D341Med (cell line): ENCODE results near the gene KAZN.

Experiments used
- DNase-seq: peaks from one replicate; pipeline ENCODE4 v3.0.0; 2012; ENCODE audit warnings: low spot score

Gene KAZN

DNA sequence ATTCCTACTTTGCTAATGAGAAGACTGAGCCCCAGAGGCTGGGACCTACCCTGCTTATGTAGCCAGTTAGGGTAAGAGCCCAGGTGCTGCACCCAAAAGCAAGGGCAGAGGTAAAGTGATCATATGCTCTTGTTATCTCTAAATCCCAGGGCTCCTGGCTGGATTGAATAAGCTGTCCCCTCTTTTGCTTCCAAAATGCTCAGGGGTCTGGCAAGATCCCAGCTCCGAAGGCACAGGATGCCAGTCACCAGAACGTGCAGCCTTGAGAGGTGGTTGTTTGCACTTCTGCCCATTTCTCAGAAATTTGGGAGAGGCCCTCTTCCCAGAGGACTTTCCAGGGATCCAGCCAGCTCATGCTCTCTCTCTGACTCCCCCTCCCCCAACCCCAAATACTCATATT lies 412.7 kb downstream of the KAZN start:
- no peak for DNase-seq

DNA sequence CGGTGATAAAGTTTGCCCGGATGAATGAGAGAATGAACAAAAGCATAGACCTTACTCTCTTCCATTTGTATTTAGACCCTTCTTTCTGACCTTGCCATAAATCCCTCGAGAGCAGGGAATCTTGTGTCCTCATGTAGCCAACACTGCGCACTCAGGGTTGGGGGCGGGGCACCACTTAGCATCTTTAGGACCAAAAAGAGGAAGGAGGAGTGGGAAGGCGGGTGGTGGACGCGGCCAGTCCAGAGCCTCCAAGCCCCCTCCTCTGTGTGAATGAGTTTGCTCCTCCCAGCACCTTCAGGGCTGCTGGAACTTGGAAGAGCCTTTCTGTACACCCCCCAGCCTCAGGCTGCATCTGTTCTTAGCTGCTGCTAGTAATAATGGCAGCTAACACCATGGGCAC lies 413.2 kb downstream of the KAZN start:
- DNase-seq: no peak

DNA sequence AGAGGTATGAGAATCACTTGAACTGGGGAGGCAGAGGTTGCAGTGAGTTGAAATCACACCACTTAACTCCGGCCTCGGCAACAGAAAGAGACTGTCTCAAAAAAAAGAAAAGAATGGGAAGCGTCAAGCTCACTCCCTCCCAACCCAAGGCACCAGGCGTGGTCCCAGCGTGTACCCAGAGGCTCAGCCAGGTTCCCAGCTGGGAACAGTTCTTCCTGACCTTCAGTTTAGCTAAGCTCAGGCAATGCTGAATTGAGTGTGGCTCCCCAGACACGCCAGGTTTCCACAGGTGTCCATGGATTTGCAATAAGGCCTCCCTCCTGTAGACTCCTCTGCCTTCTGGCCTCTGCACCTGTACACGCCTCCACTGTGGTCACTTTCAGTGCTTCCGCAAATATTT lies 414.3 kb downstream of the KAZN start:
- no peak for DNase-seq

DNA sequence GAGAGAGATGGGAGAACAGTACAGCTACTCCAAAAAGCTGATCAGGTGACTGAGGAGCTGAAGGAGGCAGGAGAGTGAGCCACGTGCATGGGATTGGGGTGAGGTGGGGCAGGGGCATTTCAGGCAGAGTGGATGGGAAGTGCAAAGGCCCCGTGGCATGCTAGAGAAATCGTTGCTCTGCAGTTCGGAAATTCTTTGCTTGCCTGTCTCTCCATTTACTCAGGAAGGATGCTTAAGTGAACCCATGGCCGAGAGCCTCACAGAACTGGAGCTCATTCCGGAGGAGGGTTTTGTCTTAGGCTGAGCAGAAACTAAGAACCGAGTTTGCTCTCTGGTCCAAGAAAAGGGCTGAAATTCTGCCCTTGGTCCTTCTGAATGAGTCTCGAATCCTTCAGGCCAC lies 415.3 kb downstream of the KAZN start:
- no peak for DNase-seq

DNA sequence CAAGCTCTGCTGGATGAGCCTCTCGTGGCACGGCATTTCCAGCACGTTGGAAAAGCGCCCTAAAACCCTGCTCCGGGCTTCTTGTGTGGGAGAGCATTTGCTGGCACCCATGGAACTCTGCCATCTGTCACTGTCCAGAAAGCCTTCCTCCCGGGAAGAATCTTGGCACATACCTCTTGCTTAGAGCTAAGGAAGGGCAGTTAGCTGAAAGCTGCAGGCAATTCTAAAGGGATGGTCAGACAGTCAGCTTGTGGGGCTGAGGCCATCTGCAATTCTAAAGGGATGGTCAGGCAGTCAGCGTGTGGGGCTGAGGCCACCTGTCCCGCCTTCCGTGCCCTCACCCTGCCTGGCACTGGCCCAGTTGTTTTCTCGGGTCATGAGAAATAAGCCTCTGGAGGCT lies 416.0 kb downstream of the KAZN start:
- DNase-seq: no peak

DNA sequence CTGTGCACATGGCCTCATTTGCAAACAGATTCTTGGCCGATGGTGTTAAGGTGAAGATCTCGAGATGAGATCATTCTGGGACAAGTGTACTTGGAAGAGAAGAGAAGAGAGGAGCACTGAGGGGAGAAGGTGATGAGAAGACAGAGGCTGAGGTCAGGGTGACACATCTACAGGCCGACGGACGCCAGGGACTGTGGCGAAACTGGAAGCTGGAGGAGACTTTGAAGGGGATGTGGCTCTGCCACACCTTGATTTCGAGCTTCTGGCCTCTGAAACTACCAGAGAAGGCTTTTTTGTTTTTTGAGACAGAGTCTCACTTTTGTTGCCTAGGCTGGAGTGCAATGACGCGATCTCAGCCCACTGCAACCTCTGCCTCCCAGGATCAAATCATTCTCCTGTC lies 417.5 kb downstream of the KAZN start:
- DNase-seq: no peak

- DNase-seq: no peak
Measured at GRCh38 chr1:15016526-15016925, 418.0 kb downstream of the KAZN start.

- no peak for DNase-seq
Measured at GRCh38 chr1:15017120-15017519, 418.6 kb downstream of the KAZN start.

DNA sequence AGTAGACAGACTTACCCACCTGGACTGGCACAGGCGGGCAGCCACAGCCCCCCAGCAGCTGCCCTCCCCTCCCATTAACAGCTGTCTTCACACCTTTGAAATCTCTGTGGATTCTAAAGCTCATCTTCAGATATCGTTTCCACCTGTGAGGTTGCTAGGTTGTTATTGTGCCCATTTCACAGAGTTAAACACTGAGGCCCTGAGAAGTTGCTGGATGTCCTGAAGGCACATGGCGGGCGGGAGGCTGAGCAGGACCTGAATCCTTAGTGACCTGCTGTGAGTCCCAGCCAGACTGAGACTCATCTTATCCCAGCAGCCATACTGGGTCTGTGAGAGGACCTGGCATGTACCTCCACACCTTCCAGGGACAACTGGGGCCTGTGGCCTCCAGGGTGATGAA lies 420.3 kb downstream of the KAZN start:
- DNase-seq: no peak

DNA sequence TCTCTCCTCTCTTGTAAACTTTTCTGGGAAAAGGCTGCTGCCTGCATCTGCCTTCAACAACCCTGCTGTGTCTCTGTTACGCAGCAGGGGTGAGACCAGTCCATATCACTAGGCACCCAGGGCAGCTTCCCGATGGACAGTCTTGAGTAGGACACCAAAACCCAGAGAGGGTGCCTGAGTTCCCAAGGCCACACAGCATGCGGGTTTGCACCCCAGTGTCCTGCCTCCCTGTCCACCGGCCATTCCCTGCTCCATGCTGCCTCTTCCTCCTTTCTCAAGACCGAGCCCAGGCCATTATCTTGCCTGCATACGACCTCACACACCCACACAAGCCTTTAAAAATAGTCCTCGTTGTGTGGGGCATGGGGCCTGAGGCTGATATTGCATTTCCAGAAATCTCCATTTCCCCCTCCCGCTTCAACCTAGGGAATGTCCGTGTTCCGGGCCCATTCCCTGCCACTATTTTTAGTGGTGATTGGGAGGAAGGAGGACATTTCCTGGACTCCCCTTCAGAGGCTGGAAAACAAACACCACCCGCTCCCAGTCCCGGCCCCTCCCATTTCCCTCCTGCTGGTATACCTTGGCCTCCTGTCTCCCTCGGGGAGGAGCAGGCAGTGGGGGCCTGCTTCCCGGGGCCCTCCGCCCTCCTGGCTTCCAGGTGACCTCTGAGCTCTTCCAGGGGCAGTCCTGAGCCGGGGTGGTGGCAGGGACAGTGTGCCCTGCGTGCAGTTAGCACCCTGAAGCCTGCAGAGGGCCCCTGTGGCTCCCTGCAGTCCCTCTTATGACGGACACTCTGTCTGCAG lies 422.7 kb downstream of the KAZN start:
- DNase-seq: no peak

GRCh38 chr1:15022048-15022447 lies 423.6 kb downstream of the KAZN start:
- no peak for DNase-seq

DNA sequence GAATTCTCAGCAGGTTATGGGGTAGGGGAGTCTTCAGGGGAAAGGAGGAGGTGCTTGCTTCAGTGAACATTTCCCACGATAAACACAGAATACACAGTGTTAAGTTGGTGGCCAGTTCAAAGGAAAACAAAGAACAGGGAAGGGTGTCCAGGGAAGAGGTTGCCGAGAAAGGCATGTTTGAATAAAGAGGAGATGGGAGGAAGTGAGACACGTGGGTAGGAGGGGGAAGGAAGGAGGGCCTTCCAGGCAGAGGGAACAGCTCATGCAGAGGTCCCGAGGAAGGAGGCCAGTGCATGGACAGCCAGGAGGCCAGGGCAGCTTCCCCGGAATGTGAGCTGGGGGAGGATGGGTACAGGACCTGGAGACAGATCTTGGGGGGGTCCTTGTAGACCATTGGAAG lies 424.7 kb downstream of the KAZN start:
- no peak for DNase-seq

DNA sequence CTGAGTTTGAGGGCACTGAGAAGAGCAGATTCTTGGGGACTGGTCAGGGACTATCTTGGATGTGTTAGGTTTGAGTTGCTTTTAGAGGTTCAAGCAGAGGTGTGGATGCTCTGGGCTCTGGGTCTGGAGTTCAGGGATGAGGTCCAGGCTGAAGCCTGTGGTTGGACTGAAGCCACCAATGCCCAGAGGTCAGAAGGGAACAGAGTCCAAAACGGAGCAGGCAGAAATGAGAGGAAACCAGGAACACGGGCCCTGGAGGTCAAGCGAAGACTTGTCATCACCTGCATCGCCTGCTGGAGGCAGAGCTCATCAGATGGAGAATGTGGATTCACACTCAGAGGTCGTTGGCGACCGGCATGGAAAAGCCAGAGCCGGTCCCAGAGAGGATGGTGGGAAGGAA lies 425.5 kb downstream of the KAZN start:
- no peak for DNase-seq

DNA sequence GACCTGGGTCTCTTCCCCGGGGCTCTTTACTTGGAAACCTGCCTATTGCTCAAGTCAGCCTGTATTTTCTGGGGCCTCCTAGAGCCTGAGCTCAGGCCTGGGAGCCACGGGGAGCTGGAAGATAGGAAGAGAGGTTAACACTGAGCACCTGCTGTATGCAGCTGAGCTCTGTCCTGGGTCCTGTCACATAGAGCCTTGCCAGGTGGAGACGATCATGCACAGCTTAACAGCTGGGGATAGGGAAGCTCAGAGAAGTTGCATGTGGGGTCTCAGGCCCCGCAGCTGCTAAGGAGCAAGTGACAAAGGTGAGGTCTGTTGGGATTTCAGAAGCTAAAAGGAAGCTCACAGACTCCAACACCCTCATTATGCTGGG lies 427.6 kb downstream of the KAZN start:
- no peak for DNase-seq

DNA sequence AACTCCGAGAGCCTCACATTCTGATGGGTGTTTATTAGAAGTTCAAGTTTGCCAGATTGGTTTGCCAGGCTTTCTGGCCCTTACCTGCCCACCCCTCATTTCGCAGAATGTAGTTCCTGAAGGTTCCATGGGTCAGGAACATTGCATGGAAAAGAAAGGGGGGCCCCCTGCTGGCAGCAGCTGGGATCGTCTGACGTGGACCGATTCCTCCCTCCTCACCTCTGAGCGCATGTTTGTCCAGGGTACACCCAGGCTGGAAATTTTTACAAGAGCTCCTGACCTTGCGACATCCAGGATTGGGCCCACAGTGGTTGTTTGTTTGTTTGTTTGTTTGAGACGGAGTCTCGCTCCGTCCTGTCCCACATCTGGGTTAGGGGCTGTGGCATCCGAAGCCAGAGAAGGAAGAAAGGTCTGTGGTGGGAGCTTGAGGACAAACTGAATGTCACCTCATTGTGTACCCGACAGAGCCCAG lies 429.1 kb downstream of the KAZN start:
- peak; percentile 51 for DNase-seq

DNA sequence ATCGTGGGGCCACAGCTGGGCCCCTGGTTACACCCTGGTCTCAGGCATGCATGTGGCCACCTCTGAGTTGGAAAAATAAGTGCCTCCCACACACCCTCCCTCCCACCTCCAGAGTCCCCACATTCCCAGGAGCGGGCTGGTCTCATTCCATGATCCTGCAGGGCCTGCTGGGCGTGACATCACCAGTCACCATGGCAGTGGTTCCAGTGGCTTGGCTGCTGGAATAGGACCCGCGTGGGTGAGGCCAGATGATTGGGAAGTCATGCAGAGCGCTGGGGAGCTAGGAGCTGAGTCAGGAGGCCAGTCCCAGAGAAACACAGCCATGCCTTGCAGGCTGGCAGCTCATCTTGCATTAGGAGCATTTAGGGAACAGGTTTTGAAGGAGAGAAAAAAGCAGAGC lies 429.6 kb downstream of the KAZN start:
- no peak for DNase-seq

DNA sequence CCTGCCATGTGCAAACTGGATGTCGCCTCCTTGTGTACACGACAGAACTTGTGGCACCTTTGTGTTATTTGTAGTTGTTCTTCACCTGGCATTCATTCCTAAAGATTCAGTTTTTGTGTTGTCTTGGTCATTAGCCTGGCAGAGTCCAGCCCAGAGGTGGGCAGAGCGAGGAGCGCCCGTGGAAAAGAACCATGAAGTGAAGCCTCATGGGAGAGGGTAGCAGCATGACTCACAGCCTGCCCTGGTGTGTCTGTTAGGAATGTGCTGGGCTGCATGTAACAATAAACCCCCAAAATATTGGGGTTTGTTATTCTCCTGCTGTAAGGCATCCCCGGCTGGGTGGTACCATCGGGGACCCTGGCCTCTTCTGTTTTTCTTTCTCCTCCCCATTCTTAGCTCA lies 430.1 kb downstream of the KAZN start:
- DNase-seq: no peak

- no peak for DNase-seq
Measured at GRCh38 chr1:15029036-15029435, 430.6 kb downstream of the KAZN start.

- DNase-seq: no peak
Measured at GRCh38 chr1:15029786-15030185, 431.3 kb downstream of the KAZN start.

GRCh38 chr1:15031251-15031933 lies 432.9 kb downstream of the KAZN start:
- DNase-seq: no peak

- no peak for DNase-seq
Measured at GRCh38 chr1:15033264-15033663, 434.8 kb downstream of the KAZN start.

DNA sequence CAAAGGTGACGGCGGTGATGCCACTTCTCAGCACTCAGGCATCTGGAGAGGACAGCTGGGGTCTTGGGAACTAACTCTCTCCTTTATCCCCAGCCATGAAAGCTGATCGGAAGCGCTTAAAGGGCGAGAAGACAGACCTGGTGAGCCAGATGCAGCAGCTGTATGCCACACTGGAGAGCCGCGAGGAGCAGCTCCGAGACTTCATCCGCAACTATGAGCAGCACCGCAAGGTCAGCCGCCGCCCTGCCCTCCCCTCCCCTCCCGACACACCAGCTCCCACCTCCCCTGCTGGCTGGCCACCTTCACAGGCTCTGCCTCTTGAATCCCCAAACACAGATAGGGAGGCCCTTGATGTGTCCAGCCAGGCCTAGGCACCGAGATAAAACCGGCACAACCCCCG lies 436.2 kb downstream of the KAZN start:
- no peak for DNase-seq

DNA sequence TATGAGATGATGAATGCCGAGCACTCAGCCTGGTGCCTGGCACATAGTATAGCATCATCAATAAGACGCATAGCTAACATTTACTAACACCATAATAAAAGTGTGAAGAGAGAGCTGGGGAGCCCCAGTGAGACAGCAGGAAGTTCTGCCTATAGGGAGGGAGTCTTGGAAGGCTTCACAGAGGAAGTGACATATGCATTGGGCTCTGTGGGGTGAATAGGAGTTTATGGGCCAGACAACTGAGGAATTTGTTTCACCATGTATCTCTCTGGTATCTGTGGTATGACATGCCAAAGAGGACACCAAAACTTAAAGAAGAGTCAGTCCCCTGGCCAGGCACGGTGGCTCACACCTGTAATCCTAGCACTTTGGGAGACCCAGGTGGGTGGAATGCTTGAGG lies 436.8 kb downstream of the KAZN start:
- DNase-seq: no peak

DNA sequence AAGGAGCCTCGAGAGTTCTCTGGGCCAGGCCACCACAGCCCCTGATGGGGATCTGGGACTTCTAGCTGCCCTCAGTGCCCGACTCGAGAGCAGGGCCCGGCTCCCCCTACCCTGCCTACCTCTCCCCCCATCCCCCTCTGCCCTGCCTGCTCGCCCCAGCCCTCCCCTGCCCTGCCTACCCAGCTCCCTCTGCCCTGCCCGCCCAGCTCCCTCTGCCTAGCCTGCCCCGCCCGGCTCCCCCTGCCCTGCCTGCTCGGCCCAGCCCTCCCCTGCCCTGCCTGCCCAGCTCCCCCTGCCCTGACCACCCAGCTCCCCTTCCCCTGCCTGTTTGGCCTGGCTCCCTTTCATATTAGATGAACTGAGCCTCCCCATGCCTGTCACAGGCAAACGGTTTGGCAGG lies 437.6 kb downstream of the KAZN start:
- no peak for DNase-seq
